T-helper 2 cell treated with Interferon-gamma antibody and Interleukin-4, amounts not matched to agents 100 ng/mL and 5 ng/mL, for 36 hours (primary cell): ENCODE data around the gene BZW2. TPM values are rescaled to one million over a fixed set of nuclear protein-coding genes. Genes with fewer than 3 reads are reported as not detected.

Experiments
- intact Hi-C: fragments of 100-400 bp; cut with micrococcal nuclease; formaldehyde crosslinking; loops from one replicate; pipeline ENCODE4 v1.15.1; 2023
- total RNA-seq: library from RNA; stranded (reverse); gene quantifications from 2 replicates; pipeline ENCODE4 v1.2.3, GENCODE V29; 2022

Gene BZW2
- total RNA-seq, 1 donor from 2014 or later = 59.9 TPM

DNA sequence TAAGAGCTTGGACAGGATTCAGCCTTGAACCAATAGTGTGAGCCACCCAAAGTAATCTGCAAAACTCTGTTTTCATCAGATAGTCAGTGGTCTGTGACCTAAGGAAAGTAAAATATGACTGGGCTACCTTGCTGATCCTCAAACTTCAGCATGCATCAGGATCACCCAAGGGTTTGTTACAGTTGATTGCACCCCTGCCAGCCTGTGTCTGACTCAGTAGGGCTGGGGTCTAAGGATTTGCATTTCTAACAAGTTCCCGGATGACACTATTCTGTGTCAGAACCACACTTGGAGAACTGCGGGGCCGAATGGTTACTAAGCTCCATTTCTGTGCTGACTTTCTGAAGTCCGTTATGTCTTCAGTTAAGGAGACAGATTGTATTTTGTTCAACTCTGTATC lies 66.9 kb downstream of the BZW2 start:
- intact Hi-C loops = no loop called here

DNA sequence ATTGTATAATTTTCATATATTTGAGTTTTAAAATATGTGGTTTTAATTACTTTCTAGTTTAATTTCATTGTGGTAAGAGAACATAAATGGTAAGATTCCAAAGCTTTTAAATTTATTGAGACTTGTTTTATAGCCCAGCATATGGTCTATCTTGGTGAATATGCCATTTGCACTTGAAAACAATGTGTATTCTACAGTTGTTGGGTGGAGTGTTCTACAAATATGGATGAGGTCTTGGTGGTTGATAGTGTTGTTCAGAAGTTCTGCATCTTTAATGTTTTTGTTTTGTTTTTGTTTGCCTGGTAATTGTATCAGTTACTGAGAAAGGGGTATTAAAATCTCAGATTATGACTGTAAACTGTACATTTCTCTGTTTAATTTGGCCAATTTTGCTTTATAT lies 69.9 kb downstream of the BZW2 start:
- intact Hi-C loops = no loop called here

GRCh38 chr7:16718111-16718656 lies 72.2 kb downstream of the BZW2 start:
- intact Hi-C loops = no loop called here

DNA sequence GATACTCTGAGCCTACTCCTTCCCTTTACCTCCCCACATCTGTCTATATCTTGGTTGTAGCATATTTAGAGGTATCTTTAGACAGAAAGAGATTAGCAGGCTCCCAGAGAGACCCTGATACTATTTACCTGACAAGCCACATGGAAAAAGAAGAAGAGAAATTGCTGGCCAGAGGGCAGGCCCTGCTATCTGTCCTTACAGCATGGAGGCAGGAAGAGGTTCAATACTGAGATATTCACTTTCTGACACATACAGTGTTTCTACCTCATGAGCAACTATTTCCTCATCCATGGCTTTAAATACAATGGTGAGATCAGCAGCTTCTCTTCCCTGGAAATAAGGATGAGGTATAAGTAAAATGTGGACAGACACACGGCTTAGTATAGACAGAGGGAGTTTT lies 73.7 kb downstream of the BZW2 start:
- intact Hi-C loops = no loop called here

GRCh38 chr7:16721541-16721940 lies 75.6 kb downstream of the BZW2 start:
- intact Hi-C loops = no loop called here

DNA sequence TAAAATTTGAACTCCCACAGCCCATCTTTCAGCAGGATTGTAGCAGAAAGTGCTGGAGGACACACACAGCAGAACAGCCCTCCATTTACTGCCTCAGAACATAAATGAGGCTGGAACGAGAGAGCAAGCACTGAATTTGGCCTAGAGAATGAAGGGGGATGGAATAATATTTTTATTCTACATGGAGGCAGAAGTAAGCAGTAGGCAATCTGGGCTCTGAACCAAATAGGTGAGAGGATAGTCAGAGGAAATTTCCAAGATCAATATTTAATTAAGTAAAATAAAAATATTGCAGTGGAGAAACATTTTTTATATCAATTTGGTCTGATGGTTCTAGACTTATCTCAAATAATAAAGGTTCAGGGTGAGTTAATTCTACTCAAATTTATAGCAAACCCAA lies 78.4 kb downstream of the BZW2 start:
- intact Hi-C loops = no loop called here

DNA sequence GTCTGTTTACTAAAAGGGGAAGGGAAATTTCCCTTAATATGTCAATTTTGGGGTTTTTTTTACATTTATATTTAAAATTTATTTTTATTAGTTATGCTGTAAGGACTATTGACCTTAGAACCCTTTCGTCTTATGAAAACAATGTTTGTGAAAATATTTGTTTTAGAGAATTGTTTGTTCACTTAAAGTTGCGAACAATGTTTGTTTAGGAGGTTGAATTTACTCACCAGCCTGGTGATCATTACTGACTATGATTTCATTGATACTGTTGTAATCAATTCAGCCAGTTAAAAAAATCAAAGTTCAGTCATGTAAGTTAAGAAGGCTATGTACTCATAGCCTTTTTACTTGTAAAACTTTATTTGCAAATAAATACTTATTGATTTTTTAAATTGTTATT lies 80.2 kb downstream of the BZW2 start:
- intact Hi-C loops = no loop called here

- intact Hi-C loops = no loop called here
These were observed 81.8 kb downstream of the BZW2 start for GRCh38 chr7:16727736-16728135.

DNA sequence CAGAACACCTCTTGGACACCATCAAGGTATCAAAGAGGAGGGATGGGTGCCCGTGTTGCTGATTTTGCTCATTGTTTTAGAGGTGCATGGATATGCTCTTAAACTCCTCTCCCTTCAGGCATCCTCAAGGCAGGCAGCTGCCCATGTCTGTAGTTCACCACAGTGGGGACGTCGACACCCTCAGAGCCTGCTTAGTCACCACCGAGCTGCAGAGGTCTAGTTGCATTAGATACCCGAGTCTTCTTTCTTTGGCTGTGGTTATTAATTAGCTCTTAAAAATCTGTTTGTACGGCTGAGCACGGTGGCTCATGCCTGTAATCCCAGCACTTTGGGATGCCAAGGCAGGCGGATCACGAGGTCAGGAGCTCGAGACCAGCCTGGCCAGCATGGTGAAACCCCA lies 82.8 kb downstream of the BZW2 start:
- intact Hi-C loops = no loop called here

DNA sequence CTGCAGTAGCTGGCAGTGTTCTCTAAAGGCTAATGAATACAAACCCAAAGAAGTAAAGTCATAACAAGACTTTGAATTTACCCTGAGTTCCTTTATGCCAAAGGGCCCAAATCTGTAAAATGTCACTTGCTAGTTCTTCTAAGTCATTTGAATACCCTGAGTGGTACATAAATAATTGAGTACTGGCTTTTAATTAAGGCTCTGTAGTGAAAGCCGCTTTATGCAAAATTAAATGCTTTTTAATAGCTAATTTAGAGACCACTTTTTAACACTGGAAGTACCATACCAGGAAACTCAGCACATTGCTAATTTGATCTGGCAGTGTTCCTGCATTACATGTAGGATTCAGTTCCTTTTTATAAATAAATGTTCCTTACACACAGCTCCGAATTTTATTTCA lies 83.6 kb downstream of the BZW2 start:
- intact Hi-C loops = no loop called here

GRCh38 chr7:16730937-16731336 lies 85.0 kb downstream of the BZW2 start:
- intact Hi-C loops = no loop called here

GRCh38 chr7:16732828-16733227 lies 86.8 kb downstream of the BZW2 start:
- intact Hi-C loops = no loop called here

GRCh38 chr7:16734148-16734726 lies 88.3 kb downstream of the BZW2 start:
- intact Hi-C loops = no loop called here

- intact Hi-C loops = no loop called here
These were observed 89.0 kb downstream of the BZW2 start for GRCh38 chr7:16735020-16735419.

DNA sequence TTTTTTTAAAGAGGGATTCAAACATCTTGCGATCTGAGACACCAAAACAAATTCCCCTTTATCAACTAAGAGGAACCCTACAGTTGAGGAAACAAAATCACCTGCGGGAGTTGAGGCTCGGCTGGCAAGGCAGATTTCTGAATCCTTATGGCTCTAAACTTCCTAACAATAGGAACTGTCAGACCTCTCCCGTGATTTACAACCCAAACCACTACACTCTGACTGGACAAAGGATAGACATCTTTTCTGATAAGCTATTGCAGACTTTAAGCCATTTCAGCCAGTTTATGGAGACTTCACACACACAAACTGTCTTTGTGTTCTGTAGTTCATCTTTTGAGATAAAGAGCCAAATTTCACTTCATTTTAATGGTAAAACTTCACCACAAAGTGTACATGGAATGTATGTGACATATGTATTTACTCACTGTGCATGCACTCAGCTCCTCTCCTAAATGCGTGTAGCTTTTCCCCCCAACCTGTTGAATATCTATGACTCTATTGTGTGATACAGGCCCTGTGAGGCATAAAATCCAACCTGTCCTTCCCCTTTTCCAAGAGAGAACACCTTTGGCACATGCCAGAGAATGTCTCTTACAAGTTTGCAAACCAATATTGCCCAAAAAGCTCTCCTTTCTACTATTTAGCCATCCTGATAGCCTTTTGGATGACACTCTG lies 92.2 kb downstream of the BZW2 start:
- intact Hi-C loops = no loop called here

DNA sequence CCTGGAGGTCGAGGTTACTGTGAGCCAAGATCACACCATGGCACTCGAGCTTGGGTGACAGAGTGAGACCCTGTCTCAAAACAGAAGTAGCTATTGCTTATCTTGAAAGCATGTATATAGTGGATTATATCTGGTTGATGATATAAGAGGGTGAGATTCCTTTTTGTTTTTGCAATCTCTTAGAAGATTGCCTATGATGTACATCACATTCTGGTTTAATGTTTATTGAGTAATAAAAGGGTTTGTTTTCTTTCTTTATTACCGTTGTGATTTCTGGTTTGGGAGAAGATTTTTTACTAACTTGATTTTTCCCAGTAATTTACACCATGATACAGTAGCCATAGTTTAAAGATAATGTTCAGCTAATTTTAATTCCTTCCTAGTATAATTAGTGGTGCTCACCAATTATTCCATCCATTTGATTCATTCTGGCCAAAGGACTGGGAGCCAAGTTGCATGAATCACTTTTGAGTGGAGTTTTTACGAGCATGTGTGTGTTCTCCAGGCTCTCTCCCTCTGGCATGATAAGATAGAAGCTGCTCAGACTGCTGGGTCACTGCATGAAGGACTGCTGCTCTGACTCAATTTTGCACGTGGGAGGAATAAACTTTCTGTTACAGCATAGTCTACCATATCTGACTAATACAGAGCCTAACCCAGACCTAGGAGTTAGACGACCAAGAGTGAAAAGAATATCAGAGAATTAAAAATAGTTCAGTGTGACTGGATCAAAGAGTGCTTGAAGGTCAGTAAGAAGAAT lies 94.1 kb downstream of the BZW2 start:
- intact Hi-C loops = no loop called here

DNA sequence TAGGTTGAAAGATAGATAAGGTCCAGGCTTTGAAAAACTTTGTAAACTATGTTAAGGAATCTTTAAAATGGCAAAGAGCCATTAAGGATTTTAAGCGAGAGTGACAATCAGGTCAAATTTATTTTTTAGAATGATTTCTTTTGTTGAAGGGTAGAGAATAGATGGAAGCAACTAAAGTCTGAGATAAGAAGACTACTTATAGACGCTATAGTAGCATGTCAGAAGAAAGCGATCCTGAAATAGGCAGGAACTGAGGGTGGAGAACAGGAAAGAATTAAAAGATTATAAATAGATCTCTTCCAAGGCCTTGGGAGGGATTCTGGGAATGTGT lies 94.6 kb downstream of the BZW2 start:
- intact Hi-C loops = no loop called here

DNA sequence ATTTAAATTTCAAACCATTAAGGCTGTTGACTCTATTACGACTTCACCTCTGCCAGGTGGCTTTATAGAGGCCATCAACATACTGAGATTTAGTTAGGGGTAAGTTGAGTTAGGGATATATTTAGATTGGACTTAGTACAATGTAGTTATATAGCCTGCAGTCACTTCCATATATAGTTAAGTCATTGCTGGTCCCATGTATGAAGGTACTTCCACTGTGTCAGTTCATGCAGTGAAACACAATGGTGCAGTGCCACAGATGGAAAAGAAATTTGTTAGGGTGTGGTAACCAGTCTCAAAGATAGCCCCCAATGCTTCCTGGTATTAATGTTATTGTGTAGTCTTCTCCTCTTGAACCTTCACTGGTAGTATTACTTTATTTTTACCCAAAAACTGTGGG lies 95.0 kb downstream of the BZW2 start:
- intact Hi-C loops = no loop called here

GRCh38 chr7:16741676-16742075 lies 95.7 kb downstream of the BZW2 start:
- intact Hi-C loops = no loop called here

- intact Hi-C loops = no loop called here
These were observed 96.6 kb downstream of the BZW2 start for GRCh38 chr7:16742547-16742946.

DNA sequence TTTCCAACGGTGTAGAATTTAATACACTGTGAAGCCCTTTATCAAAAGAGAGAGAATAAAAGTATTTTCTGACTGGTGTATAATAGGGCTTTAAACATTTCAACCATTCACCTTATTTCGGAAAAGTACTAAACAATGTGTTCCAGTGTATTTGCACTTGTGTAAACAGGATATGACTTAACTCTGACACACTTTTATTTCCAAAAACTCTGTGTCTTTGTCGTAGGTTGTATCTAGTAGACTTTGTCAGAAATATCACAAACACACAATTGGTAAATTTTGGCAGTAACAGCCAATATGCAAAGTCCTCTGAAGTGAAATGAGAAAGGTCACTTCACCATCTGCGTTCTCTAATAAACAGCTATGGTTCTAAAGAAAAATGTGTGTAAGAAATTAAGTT lies 97.3 kb downstream of the BZW2 start:
- intact Hi-C loops = no loop called here

- intact Hi-C loops = no loop called here
These were observed 98.7 kb downstream of the BZW2 start for GRCh38 chr7:16744518-16745250.
